ENCODE data around the gene NEURL4. TPM values are rescaled to one million over a fixed set of nuclear protein-coding genes. Genes with fewer than 3 reads are reported as not detected.

NEURL4 gene
- total and polyA plus RNA-seq, 2 experiments from 2014 or later, result 6.3 to 42.3 TPM

GRCh38 chr17:7363311-7363710, 34.2 kb upstream of the NEURL4 start:
- Histone ChIP-seq H3K4me2 (no peak overlapping the region), H3K4me1 (ENCODE audit: insufficient read depth) (peaks cover 16% of the 10 kb centered on the region), H3K27ac (ENCODE audit: low read depth) (no peak overlapping the region), H4K20me1 (replicated peaks; ENCODE audit: insufficient read depth) (no peaks in the 10 kb centered on the region), H3K9me2 (ENCODE audit: insufficient read depth) (no peaks in the 10 kb centered on the region), H3K36me3 (ENCODE audit: insufficient read depth) (no peaks in the 10 kb centered on the region), H3F3A (replicated peaks; ENCODE audit: low read depth) (0 out of 2 replicates have a peak, but pooled peaks cover 5% of the 10 kb centered on the region), H2AFZ (no peak overlapping the region), H3K27me3 (ENCODE audit: insufficient read depth) (no peaks in the 10 kb centered on the region), H3K79me2 (replicated peaks; ENCODE audit: insufficient read depth) (no peaks in the 10 kb centered on the region), H3K4me3 (no peak overlapping the region)
- DNase-seq (ENCODE audit: low spot score) (no peak), ATAC-seq (no peak)
- TF ChIP-seq REST (IDR thresholded peaks at IDR 0.05; ENCODE audit: unreplicated experiment) (no peak), CREB1 (CRISPR knock-in tag; IDR thresholded peaks at IDR 0.05; ENCODE audit: low read depth) (no peak), POLR2AphosphoS5 (IDR thresholded peaks at IDR 0.05; ENCODE audit: low read depth) (no peak), CTCF (conservative IDR thresholded peaks at IDR 0.05; ENCODE audit: low read depth in 2 of 2) (no peak), ZNF331 (CRISPR knock-in tag; IDR thresholded peaks at IDR 0.05; ENCODE audit: low read depth) (no peak), NANOG (IDR thresholded peaks at IDR 0.05; ENCODE audit: borderline replicate concordance) (no peak), ETS1 (IDR thresholded peaks at IDR 0.05) (no peak), JUNB (IDR thresholded peaks at IDR 0.05; ENCODE audit: unreplicated experiment) (no peak)
- Mint-ChIP-seq H3K27me3 (ENCODE audit: insufficient read depth, low read depth, poor library complexity) (peaks cover 13% of the 10 kb centered on the region), H3K9me3 (no peaks in the 10 kb centered on the region), H3K36me3 (ENCODE audit: low read depth) (no peaks in the 10 kb centered on the region), H3K4me1 (peaks cover 12% of the 10 kb centered on the region), H3K27ac (no peak overlapping the region), H3K4me3 (no peak overlapping the region)

- H3F3A ChIP-seq (replicated peaks; ENCODE audit: low read depth), result no peaks in the 10 kb centered on the region; the same call in 1 of the 2 replicates
- ATAC-seq, result no peak
- H3K36me3 Mint-ChIP-seq (ENCODE audit: low read depth), result no peaks in the 10 kb centered on the region
- H3K79me2 ChIP-seq (replicated peaks; ENCODE audit: insufficient read depth), result no peaks in the 10 kb centered on the region
- no peaks in the 10 kb centered on the region for H3K9me3 Mint-ChIP-seq
- no peaks in the 10 kb centered on the region for H3K36me3 ChIP-seq (ENCODE audit: insufficient read depth)
- TF ChIP-seq ZNF331 (CRISPR knock-in tag; IDR thresholded peaks at IDR 0.05; ENCODE audit: low read depth), result no peak
- TF ChIP-seq JUNB (IDR thresholded peaks at IDR 0.05; ENCODE audit: unreplicated experiment), result no peak
- no peak for TF ChIP-seq EZH2phosphoT487 (IDR thresholded peaks at IDR 0.05; ENCODE audit: unreplicated experiment)
- no peak overlapping the region for H3K4me2 ChIP-seq
- no peak overlapping the region for H3K27ac Mint-ChIP-seq
- no peaks in the 10 kb centered on the region for H4K20me1 ChIP-seq (replicated peaks; ENCODE audit: insufficient read depth)
- H3K4me3 ChIP-seq, result no peak overlapping the region
- no peak overlapping the region for H2AFZ ChIP-seq
- H3K27me3 Mint-ChIP-seq (ENCODE audit: insufficient read depth, low read depth, poor library complexity), result peaks cover 9% of the 10 kb centered on the region
- DNase-seq (ENCODE audit: low spot score), result no peak
- peaks cover 3% of the 10 kb centered on the region; the same call in 2 of the 3 replicates for H3K4me1 Mint-ChIP-seq
- no peaks in the 10 kb centered on the region for H3K27me3 ChIP-seq (ENCODE audit: insufficient read depth)
- no peak overlapping the region for H3K4me3 Mint-ChIP-seq
- no peaks in the 10 kb centered on the region for H3K9me2 ChIP-seq (ENCODE audit: insufficient read depth)
- H3K4me1 ChIP-seq (ENCODE audit: insufficient read depth), result peaks cover 3% of the 10 kb centered on the region; the same call in 1 of the 2 replicates
- no peak overlapping the region for H3K27ac ChIP-seq (ENCODE audit: low read depth)
These were observed 32.8 kb upstream of the NEURL4 start for GRCh38 chr17:7361906-7362305.

Data from GM23338 (cell line).